Right renal pelvis (tissue), 4 donors: ENCODE measurements around the gene MTSS2. TPM values are rescaled to one million over a fixed set of nuclear protein-coding genes. Genes with fewer than 3 reads are reported as not detected.

Experiments used
- DNase-seq, 4 donors: peaks; one replicate each; pipeline ENCODE4 v3.0.0-alpha.2; 2013; ENCODE audit warnings: low read depth in 4 of 4, low spot score in 3 of 4, missing footprints in 1 of 4
- polyA plus RNA-seq, 4 donors: library from polyadenylated mRNA; unstranded; fragments of 120-200 nt; gene quantifications; one replicate each; pipeline ENCODE4 v1.2.1, GENCODE V29; 2013; ENCODE audit not compliant: insufficient read length in 4 of 4

MTSS2 gene
- polyA plus RNA-seq, 4 donors = 37.9 to 51.0 (median 40.5) TPM

GRCh38 chr16:70688246-70688742, 2.4 kb upstream of the MTSS2 start:
- no peak for DNase-seq

GRCh38 chr16:70687671-70688245, 1.9 kb upstream of the MTSS2 start:
- DNase-seq = no peak

- DNase-seq = no peak
Observed at GRCh38 chr16:70687102-70687511, 1.3 kb upstream of the MTSS2 start.

- no peak for DNase-seq
Observed at GRCh38 chr16:70686376-70687101, 686 bp upstream of the MTSS2 start.

- DNase-seq = no peak
Observed at GRCh38 chr16:70685061-70685937, 554 bp downstream of the MTSS2 start.

- DNase-seq = no peak
Observed at GRCh38 chr16:70684146-70685060, 1.4 kb downstream of the MTSS2 start.

GRCh38 chr16:70683146-70683944, 2.5 kb downstream of the MTSS2 start:
- DNase-seq = no peak

GRCh38 chr16:70682239-70683145, 3.4 kb downstream of the MTSS2 start:
- no peak for DNase-seq

- DNase-seq = no peak
Observed at GRCh38 chr16:70681382-70682238, 4.2 kb downstream of the MTSS2 start.

- DNase-seq = no peak
Observed at GRCh38 chr16:70680495-70681381, 5.1 kb downstream of the MTSS2 start.

GRCh38 chr16:70679671-70680494, 6.0 kb downstream of the MTSS2 start:
- no peak for DNase-seq

- DNase-seq = no peak
Observed at GRCh38 chr16:70678898-70679670, 6.8 kb downstream of the MTSS2 start.

GRCh38 chr16:70678121-70678897, 7.5 kb downstream of the MTSS2 start:
- no peak for DNase-seq

GRCh38 chr16:70677499-70678120, 8.2 kb downstream of the MTSS2 start:
- DNase-seq = no peak
